Duodenal mucosa (tissue), 2 donors: ENCODE measurements around the gene RABGAP1L.

Experiments
- H3K27ac ChIP-seq: one replicate; pipeline ENCODE4 v1.7.0; 2013; ENCODE audit warnings: low read depth, low read length
- H3K27me3 ChIP-seq, 2 donors: one replicate each; pipeline ENCODE4 v1.7.0; 2013; ENCODE audit warnings: low read length in 2 of 2, control low read depth in 1 of 2; ENCODE audit not compliant: insufficient read depth in 2 of 2, control insufficient read depth in 1 of 2
- H3K36me3 ChIP-seq, 2 donors: one replicate each; pipeline ENCODE4 v1.7.0; 2013; ENCODE audit warnings: low read length in 2 of 2, control low read depth in 1 of 2; ENCODE audit not compliant: insufficient read depth in 2 of 2, control insufficient read depth in 1 of 2
- H3K4me1 ChIP-seq, 2 donors: one replicate each; pipeline ENCODE4 v1.7.0; 2013; ENCODE audit warnings: low read length in 2 of 2, control low read depth in 1 of 2; ENCODE audit not compliant: insufficient read depth in 2 of 2, control insufficient read depth in 1 of 2
- H3K4me3 ChIP-seq, 2 donors: one replicate each; pipeline ENCODE4 v1.7.0; 2013; ENCODE audit warnings: low read length in 2 of 2, low read depth in 1 of 2
- H3K9ac ChIP-seq, 2 donors: one replicate each; pipeline ENCODE4 v1.7.0; 2013; ENCODE audit warnings: low read length in 2 of 2, low read depth in 1 of 2
- H3K9me3 ChIP-seq, 2 donors: one replicate each; pipeline ENCODE4 v1.7.0; 2013; ENCODE audit warnings: low read length in 2 of 2, control low read depth in 1 of 2; ENCODE audit not compliant: control insufficient read depth in 1 of 2

Gene RABGAP1L

GRCh38 chr1:174900317-174900716, 741.0 kb downstream of the RABGAP1L start:
- no peak overlapping the region for H3K4me3 ChIP-seq
- peaks cover 6 to 19% of the 10 kb centered on the region in 2 donors for H3K4me1 ChIP-seq
- H3K27ac ChIP-seq: no peak overlapping the region
- peaks cover 0 to 3% of the 10 kb centered on the region in 2 donors for H3K36me3 ChIP-seq
- H3K27me3 ChIP-seq: no peaks in the 10 kb centered on the region
- no peaks in the 10 kb centered on the region for H3K9me3 ChIP-seq
- no peak overlapping the region for H3K9ac ChIP-seq

DNA sequence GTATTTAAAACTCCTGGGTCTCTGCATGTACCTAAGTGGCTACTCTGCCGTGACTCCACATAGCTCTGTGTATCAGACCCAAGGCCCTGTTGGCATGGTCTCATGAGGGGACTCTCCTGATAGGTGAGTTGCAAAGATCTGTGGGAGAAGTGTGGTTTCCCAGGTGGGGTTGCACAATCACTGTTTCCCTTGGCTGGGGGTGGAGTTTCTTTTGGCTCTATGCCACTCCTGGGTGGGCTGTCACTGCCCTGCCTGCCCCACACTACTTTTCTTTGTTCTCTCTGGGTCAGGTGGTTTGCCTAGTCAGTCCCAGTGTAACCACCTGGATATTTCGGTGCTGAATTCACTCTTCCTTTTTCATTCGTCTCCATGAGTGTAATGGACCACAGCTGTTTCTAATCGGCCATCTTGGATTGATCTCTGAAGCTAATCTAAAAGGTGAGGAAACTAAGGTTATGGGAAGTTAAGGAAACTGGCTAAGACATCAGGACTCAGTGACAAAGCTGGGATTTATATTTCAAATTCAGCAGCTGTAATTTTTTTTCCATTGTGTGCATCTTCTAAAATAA, 743.3 kb downstream of the RABGAP1L start:
- H3K4me1 ChIP-seq: peaks cover 2 to 14% of the 10 kb centered on the region in 2 donors
- peaks cover 0 to 3% of the 10 kb centered on the region in 2 donors for H3K36me3 ChIP-seq
- no peak overlapping the region for H3K4me3 ChIP-seq
- no peaks in the 10 kb centered on the region for H3K27me3 ChIP-seq
- H3K27ac ChIP-seq: no peak overlapping the region
- H3K9me3 ChIP-seq: no peaks in the 10 kb centered on the region
- no peak overlapping the region for H3K9ac ChIP-seq

GRCh38 chr1:174911606-174912005, 752.3 kb downstream of the RABGAP1L start:
- Histone ChIP-seq H3K36me3 (no peaks in the 10 kb centered on the region), H3K4me3 (no peak overlapping the region), H3K27me3 (no peaks in the 10 kb centered on the region)

DNA sequence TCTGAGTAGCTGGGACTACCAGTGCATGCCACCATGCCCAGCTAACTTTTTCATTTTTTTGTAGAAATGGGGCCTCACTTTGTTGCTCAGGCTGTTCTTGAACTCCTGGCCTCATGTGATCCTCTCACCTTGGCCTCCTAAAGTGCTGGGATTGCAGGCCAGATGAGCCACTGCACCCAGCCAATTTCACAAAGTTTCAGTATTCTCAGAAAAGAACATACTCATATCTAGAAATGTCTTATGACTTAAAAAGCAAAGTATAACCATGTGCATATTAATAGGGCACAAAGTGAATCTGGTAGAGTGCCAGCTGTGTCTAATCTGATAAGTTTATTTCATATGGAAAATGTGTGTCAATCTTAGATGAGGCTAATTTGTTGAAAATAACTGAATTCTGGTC, 752.9 kb downstream of the RABGAP1L start:
- H3K9me3 ChIP-seq: no peaks in the 10 kb centered on the region
- H3K27ac ChIP-seq: no peak overlapping the region
- H3K9ac ChIP-seq: no peak overlapping the region
- H3K4me1 ChIP-seq: peaks cover 7 to 8% of the 10 kb centered on the region in 2 donors
- H3K4me3 ChIP-seq: no peak overlapping the region
- no peaks in the 10 kb centered on the region for H3K27me3 ChIP-seq
- H3K36me3 ChIP-seq: no peaks in the 10 kb centered on the region

More at GRCh38 chr1:174911606-174912005, 752.3 kb downstream of the RABGAP1L start:
- Histone ChIP-seq H3K27ac (no peak overlapping the region), H3K9me3 (no peaks in the 10 kb centered on the region), H3K9ac (no peak overlapping the region), H3K4me1 (peaks cover 6 to 8% of the 10 kb centered on the region in 2 donors)

DNA sequence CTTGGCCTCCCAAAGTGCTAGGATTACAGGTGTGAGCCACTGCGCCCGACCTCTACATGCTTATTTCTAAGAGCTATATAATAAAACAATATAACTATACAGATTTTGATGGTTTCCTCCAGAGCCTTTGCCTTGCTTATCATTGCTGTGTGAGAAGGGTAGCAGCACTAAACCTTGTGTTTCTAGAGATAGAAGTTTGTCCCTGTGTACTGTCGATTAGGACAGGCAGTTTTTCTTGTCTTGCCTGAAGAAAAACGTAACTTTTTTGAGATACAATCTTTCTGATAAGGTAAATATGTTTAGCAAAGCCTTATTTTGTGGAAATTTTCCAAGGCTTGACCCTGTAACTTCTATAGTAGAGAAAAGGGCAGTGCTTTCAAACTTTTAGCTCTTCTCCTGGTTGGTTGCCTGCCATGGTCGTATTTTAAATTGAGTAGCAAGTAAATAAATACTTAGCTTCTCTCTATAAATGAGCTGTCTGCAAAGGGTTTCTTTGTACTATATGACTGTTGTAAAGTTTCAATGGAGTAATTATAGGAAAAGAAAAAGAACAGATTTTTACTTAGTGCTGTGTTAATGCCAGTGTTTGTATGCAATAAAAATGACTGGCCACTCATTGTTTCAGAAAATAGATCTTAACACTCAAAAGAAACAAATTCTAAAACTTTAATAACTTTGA, 754.0 kb downstream of the RABGAP1L start:
- Histone ChIP-seq H3K36me3 (no peaks in the 10 kb centered on the region), H3K9me3 (no peaks in the 10 kb centered on the region), H3K9ac (no peak overlapping the region), H3K27ac (no peak overlapping the region), H3K27me3 (no peaks in the 10 kb centered on the region), H3K4me3 (no peak overlapping the region), H3K4me1 (peaks cover 7 to 8% of the 10 kb centered on the region in 2 donors)

- H3K9ac ChIP-seq: no peak overlapping the region
- H3K9me3 ChIP-seq: no peaks in the 10 kb centered on the region
- H3K4me3 ChIP-seq: no peak overlapping the region
- no peak overlapping the region for H3K27ac ChIP-seq
- no peaks in the 10 kb centered on the region for H3K27me3 ChIP-seq
- peaks cover 7 to 8% of the 10 kb centered on the region in 2 donors for H3K4me1 ChIP-seq
- no peaks in the 10 kb centered on the region for H3K36me3 ChIP-seq
These were observed 755.7 kb downstream of the RABGAP1L start for GRCh38 chr1:174914991-174915390.

GRCh38 chr1:174916846-174917245, 757.5 kb downstream of the RABGAP1L start:
- no peak overlapping the region for H3K9ac ChIP-seq
- no peak overlapping the region for H3K27ac ChIP-seq
- no peaks in the 10 kb centered on the region for H3K36me3 ChIP-seq
- peaks cover 7 to 8% of the 10 kb centered on the region in 2 donors for H3K4me1 ChIP-seq
- H3K27me3 ChIP-seq: no peaks in the 10 kb centered on the region
- H3K9me3 ChIP-seq: no peaks in the 10 kb centered on the region
- no peak overlapping the region for H3K4me3 ChIP-seq

- Histone ChIP-seq H3K36me3 (no peaks in the 10 kb centered on the region), H3K9ac (no peak overlapping the region), H3K4me1 (peaks cover 0 to 3% of the 10 kb centered on the region in 2 donors), H3K9me3 (no peaks in the 10 kb centered on the region), H3K27me3 (no peaks in the 10 kb centered on the region), H3K27ac (no peak overlapping the region), H3K4me3 (no peak overlapping the region)
These were observed 760.8 kb downstream of the RABGAP1L start for GRCh38 chr1:174920093-174920492.

GRCh38 chr1:174922121-174922520, 762.8 kb downstream of the RABGAP1L start:
- H3K9me3 ChIP-seq: no peaks in the 10 kb centered on the region
- H3K9ac ChIP-seq: no peak overlapping the region
- H3K4me1 ChIP-seq: no peaks in the 10 kb centered on the region
- no peak overlapping the region for H3K27ac ChIP-seq
- H3K36me3 ChIP-seq: no peaks in the 10 kb centered on the region
- H3K4me3 ChIP-seq: no peak overlapping the region
- H3K27me3 ChIP-seq: no peaks in the 10 kb centered on the region

DNA sequence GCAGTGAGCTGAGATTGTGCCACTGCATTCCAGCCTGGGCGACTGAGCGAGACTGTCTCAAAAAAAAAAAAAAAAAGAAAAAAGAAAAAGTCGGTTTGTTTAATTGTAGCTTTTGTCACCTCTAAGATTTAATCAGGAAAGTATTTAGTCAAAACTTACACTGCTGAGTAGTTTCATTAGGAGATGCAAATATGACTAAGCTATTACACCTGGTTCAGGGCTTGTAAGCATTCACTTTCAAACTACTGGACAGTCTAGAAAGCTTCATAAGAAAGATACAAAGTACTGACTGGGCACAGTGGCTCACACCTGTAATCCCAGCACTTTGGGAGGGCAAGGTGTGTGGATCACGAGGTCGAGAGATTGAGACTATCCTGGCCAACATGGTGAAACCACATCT, 764.5 kb downstream of the RABGAP1L start:
- Histone ChIP-seq H3K27ac (no peak overlapping the region), H3K4me3 (no peak overlapping the region), H3K4me1 (peaks cover 0 to 5% of the 10 kb centered on the region in 2 donors), H3K36me3 (no peaks in the 10 kb centered on the region), H3K27me3 (no peaks in the 10 kb centered on the region), H3K9me3 (no peaks in the 10 kb centered on the region), H3K9ac (no peak overlapping the region)
